NCI-H345 treated with DMSO at 0.1 percent for 48 hours (cell line): ENCODE results near the gene C7.
"Not testable (repeated sequence)": the region's sequence is repeated elsewhere in the genome, so short reads cannot be mapped to it uniquely, and the experiment has no call there.

ENCODE experiments used
- DNase-seq: peaks from one replicate; lab custom pipeline; 2025; ENCODE audit not compliant: unreplicated experiment; lab: John Stamatoyannopoulos, UW

C7 gene

GRCh38 chr5:40988746-40989510 lies 79.6 kb downstream of the C7 start:
- DNase-seq = no peak

- DNase-seq = no peak
Observed at GRCh38 chr5:40991168-40991980, 82.1 kb downstream of the C7 start.

GRCh38 chr5:40991981-40992559 lies 82.8 kb downstream of the C7 start:
- DNase-seq = no peak

GRCh38 chr5:40995801-40996586 lies 86.7 kb downstream of the C7 start:
- DNase-seq = no peak

GRCh38 chr5:40999142-40999541 lies 89.8 kb downstream of the C7 start:
- no peak for DNase-seq

- no peak for DNase-seq
Observed at GRCh38 chr5:40999966-41000365, 90.7 kb downstream of the C7 start.

- DNase-seq = no peak
Observed at GRCh38 chr5:41003670-41004376, 94.5 kb downstream of the C7 start.

GRCh38 chr5:41004931-41005330 lies 95.6 kb downstream of the C7 start:
- no peak for DNase-seq

GRCh38 chr5:41009232-41009631 lies 99.9 kb downstream of the C7 start:
- no peak for DNase-seq

GRCh38 chr5:41010572-41010971 lies 101.3 kb downstream of the C7 start:
- no peak for DNase-seq

GRCh38 chr5:41012318-41012717 lies 103.0 kb downstream of the C7 start:
- no peak for DNase-seq

GRCh38 chr5:41022600-41022999 lies 113.3 kb downstream of the C7 start:
- DNase-seq = not testable (repeated sequence)
